K562 (cell line): ENCODE data around the gene LACTBL1. TPM values are rescaled to one million over a fixed set of nuclear protein-coding genes. Genes with fewer than 3 reads are reported as not detected.

Experiments used
- BRCA1 ChIP-seq, 2 experiments: fragments of 450-650 bp in 1 of 2; sonication (generic) in 1 of 2; formaldehyde crosslinking in 1 of 2; IDR thresholded peaks; 2 replicates each; pipeline versions ENCODE4 v1.5.0 to v1.6.1; 2017 to 2020; ENCODE audit warnings: mild to moderate bottlenecking in 1 of 2, missing genetic modification reagents in 1 of 2
- ETV1 ChIP-seq: fragments of 450-650 bp; conservative IDR thresholded peaks from 2 replicates; pipeline ENCODE4 v1.6.1; 2016; ENCODE audit warnings: missing genetic modification characterization, control low read depth, low read depth, missing compliant biosample characterization
- FOSL1 ChIP-seq: fragments of 200-800 bp; sonication (Bioruptor generic); conservative IDR thresholded peaks from 2 replicates; pipeline ENCODE4 v1.6.1; 2016; ENCODE audit warnings: missing genetic modification characterization, missing compliant biosample characterization
- GABPA ChIP-seq: fragments of 200-800 bp; sonication (Bioruptor generic); conservative IDR thresholded peaks from 2 replicates; pipeline ENCODE4 v1.6.1; 2016; ENCODE audit warnings: low read depth, missing genetic modification characterization, missing compliant biosample characterization
- GABPB2 ChIP-seq: fragments of 250-450 bp; sonication (Bioruptor Pico); conservative IDR thresholded peaks from 2 replicates; pipeline ENCODE4 v1.5.1; 2021; ENCODE audit warnings: mild to moderate bottlenecking
- GTF2E2 ChIP-seq: fragments of 200-800 bp; sonication (Bioruptor generic); IDR thresholded peaks from 2 replicates; pipeline ENCODE4 v1.6.1; 2016; ENCODE audit warnings: missing genetic modification characterization, missing compliant biosample characterization
- MYC ChIP-seq, 2 experiments: fragments of 250-450 bp in 1 of 2; sonication (Bioruptor Pico) in 1 of 2; IDR thresholded peaks; 2 replicates each; pipeline versions ENCODE4 v1.5.1 to v1.6.1; 2012 to 2021; ENCODE audit warnings: low read depth in 2 of 2, borderline replicate concordance in 1 of 2, improper control_type of control experiment in 1 of 2, low read length in 1 of 2, mild to moderate bottlenecking in 1 of 2, moderate library complexity in 1 of 2
- NCOA1 ChIP-seq: fragments of 450-650 bp; IDR thresholded peaks from 2 replicates; pipeline ENCODE4 v1.6.1; 2016; ENCODE audit warnings: low read depth
- NR2F6 ChIP-seq: fragments of 450-650 bp; formaldehyde crosslinking; IDR thresholded peaks from 2 replicates; pipeline ENCODE4 v1.4.0; 2020; ENCODE audit warnings: mild to moderate bottlenecking
- NR3C1 ChIP-seq: sonication (generic); formaldehyde crosslinking; IDR thresholded peaks from 2 replicates; pipeline ENCODE4 v1.8.1; 2022; ENCODE audit warnings: missing genetic modification reagents
- PHF21A ChIP-seq: fragments of 450-650 bp; IDR thresholded peaks from 2 replicates; pipeline ENCODE4 v1.6.1; 2017; ENCODE audit warnings: low read depth, borderline replicate concordance
- RFX1 ChIP-seq: fragments of 450-650 bp; IDR thresholded peaks from 2 replicates; pipeline ENCODE4 v1.6.1; 2016; ENCODE audit warnings: mild to moderate bottlenecking, moderate library complexity
- SIRT6 ChIP-seq: IDR thresholded peaks from one replicate; pipeline ENCODE4 v1.6.1; 2012; ENCODE audit warnings: low read depth, mild to moderate bottlenecking, control low read depth, inconsistent platforms, low read length, moderate library complexity
- SNIP1 ChIP-seq: fragments of 450-650 bp; IDR thresholded peaks from 2 replicates; pipeline ENCODE4 v1.7.1; 2017; ENCODE audit warnings: low read depth, mild to moderate bottlenecking
- UBTF ChIP-seq, 2 experiments: IDR thresholded peaks; 2 replicates each; pipeline ENCODE4 v1.6.1; 2012; ENCODE audit warnings: improper control_type of control experiment in 2 of 2, low read depth in 2 of 2, low read length in 2 of 2, borderline replicate concordance in 1 of 2
- XRCC3 ChIP-seq: fragments of 450-650 bp; IDR thresholded peaks from 2 replicates; pipeline ENCODE4 v1.6.1; 2017; ENCODE audit warnings: mild to moderate bottlenecking, moderate library complexity
- YY1 ChIP-seq, 3 experiments: IDR thresholded peaks; 2 replicates each; pipeline ENCODE4 v1.6.1; 2011; ENCODE audit warnings: low read length in 2 of 3, mild to moderate bottlenecking in 2 of 3, moderate library complexity in 2 of 3, borderline replicate concordance in 1 of 3, control low read depth in 1 of 3, low read depth in 1 of 3; ENCODE audit not compliant: insufficient read depth in 3 of 3, insufficient replicate concordance in 2 of 3, control insufficient read depth in 1 of 3, insufficient read length in 1 of 3; ENCODE audit errors: extremely low read depth in 1 of 3
- ZBTB43 ChIP-seq: sonication (generic); formaldehyde crosslinking; IDR thresholded peaks from 2 replicates; pipeline ENCODE4 v1.8.0; 2023; ENCODE audit warnings: mild to moderate bottlenecking, missing genetic modification reagents
- ZNF174 ChIP-seq: fragments of 250-450 bp; sonication (Bioruptor Pico); IDR thresholded peaks from 2 replicates; pipeline ENCODE4 v1.4.0; 2020; ENCODE audit warnings: mild to moderate bottlenecking
- ZNF184 ChIP-seq: sonication (generic); formaldehyde crosslinking; IDR thresholded peaks from 2 replicates; pipeline ENCODE4 v1.5.0; 2020; ENCODE audit warnings: missing genetic modification reagents
- polyA plus RNA-seq, 8 experiments: library from polyadenylated mRNA; depleted of rRNA in 4 of 8; stranded (reverse) in 5 of 8; unstranded in 3 of 8; fragments of >200 nt; fragmentation: Nextera tagmentation in 2 of 8; fragmentation: Illumina TruSeq in 1 of 8; extraction: Ambion mirVana in 2 of 8; extraction: Trizol in 1 of 8; gene quantifications; 2 replicates each; pipeline versions ENCODE4 v1.2.1 to v1.2.3, GENCODE V29; 2011 to 2014; ENCODE audit warnings: inconsistent platforms in 1 of 8, missing spikeins in 1 of 8
- total RNA-seq, 7 experiments: library from RNA; depleted of rRNA in 6 of 7; stranded (reverse); fragments of >200 nt in 6 of 7; fragmentation: Illumina TruSeq in 2 of 7; extraction: Trizol in 2 of 7; gene quantifications; 2 replicates each; pipeline versions ENCODE4 v1.2.1 to v1.2.3, GENCODE V29; 2011 to 2021; ENCODE audit warnings: low replicate concordance in 1 of 7

The LACTBL1 gene
- total and polyA plus RNA-seq, 9 of the 15 experiments (the other 6 are each of a cell fraction or from before 2014, with no cell fraction given) = not detected

GRCh38 chr1:22908880-22909426 is 63.7 kb downstream of the LACTBL1 start (continued):
- TF ChIP-seq ZNF184 (no peak), ZNF174 (CRISPR knock-in tag) (no peak), PHF21A (no peak), BRCA1 (IDR thresholded peaks at IDR 0.05) (no peak), BRCA1 (CRISPR knock-in tag; IDR thresholded peaks at IDR 0.05) (no peak), NCOA1 (no peak), FOSL1 (no peak), GABPA (tag) (peak; percentile 70), GABPB2 (no peak), ETV1 (tag) (peak; percentile 52; the same call in 1 of the 2 replicates), MYC (IDR thresholded peaks at IDR 0.05; ENCODE audit: low read depth, low read length) (no peak), MYC (CRISPR knock-in tag; IDR thresholded peaks at IDR 0.05; ENCODE audit: borderline replicate concordance, low read depth) (no peak), ZBTB43 (no peak), XRCC3 (no peak), NR3C1 (CRISPR knock-in tag) (no peak), NR2F6 (CRISPR knock-in tag) (no peak), YY1 (IDR thresholded peaks at IDR 0.05; ENCODE audit: borderline replicate concordance in 1 of 3, control insufficient read depth in 1 of 3, extremely low read depth in 1 of 3, insufficient read depth in 3 of 3, insufficient read length in 1 of 3, insufficient replicate concordance in 2 of 3, low read depth in 1 of 3, low read length in 2 of 3) (no peak), SIRT6 (no peak), UBTF (IDR thresholded peaks at IDR 0.05; ENCODE audit: borderline replicate concordance in 1 of 2, low read depth in 2 of 2, low read length in 2 of 2) (no peak), SNIP1 (no peak), GTF2E2 (tag) (no peak), RFX1 (no peak)
